ENCODE measurements around the gene EIF4E3.

The EIF4E3 gene

DNA sequence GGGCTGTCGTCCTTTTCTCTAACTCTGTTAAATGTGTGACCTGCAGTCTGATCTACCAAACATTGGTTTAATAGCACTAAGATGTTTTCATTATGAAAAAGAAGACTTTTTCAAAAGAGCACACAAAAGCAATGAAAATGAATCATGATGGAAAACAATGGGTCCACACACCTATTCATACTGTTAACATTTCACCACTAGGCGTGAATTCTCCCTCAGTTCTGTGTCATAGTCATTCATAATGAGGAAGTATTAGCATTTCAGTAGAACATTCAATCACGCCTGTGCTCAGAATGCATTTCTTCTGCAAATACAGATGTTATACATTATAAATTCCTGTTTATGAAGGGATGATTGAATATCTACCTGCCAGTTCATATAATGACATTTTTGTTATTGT, 35.9 kb downstream of the EIF4E3 start:
- no peak for DNase-seq (ENCODE audit: low spot score)

DNA sequence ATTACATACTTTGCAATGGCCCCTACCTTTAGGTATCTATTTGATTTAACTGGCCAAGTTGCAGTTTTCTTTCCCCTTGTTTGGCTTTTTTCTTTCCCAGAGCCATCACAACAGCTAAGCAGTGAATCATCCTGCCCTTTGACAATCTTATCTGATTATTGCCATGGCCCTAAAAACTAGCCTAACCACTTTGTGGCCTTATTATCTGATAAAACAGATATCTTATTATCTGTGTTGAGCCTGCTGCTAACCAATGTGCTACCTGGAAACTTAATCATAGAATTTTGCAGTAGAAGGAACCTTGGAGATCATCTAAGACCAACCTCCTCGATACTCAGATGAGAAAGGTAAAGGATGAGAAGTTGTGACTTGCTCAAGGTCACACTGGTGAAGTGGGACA, 37.1 kb downstream of the EIF4E3 start:
- no peak for DNase-seq (ENCODE audit: low spot score)

DNA sequence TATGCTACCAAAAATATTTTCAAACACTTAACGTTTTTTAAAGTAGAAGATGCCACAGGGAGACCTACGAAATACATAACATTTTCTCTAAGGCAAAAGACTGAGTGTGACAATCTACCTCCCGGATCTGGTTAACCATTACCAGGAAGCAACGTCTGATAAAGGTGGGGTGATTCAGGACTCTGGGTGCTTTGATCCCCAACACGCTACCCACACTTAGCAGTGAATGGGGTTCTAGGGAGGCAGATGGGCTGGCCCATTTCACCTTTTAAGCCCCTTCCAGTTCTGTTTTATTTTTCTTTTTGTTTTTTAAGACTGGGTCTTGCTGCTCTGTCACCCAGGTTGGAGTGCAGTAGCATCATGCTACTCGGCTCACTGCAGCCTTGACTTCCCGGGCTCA, 39.5 kb downstream of the EIF4E3 start:
- DNase-seq (ENCODE audit: low spot score), result no peak

DNA sequence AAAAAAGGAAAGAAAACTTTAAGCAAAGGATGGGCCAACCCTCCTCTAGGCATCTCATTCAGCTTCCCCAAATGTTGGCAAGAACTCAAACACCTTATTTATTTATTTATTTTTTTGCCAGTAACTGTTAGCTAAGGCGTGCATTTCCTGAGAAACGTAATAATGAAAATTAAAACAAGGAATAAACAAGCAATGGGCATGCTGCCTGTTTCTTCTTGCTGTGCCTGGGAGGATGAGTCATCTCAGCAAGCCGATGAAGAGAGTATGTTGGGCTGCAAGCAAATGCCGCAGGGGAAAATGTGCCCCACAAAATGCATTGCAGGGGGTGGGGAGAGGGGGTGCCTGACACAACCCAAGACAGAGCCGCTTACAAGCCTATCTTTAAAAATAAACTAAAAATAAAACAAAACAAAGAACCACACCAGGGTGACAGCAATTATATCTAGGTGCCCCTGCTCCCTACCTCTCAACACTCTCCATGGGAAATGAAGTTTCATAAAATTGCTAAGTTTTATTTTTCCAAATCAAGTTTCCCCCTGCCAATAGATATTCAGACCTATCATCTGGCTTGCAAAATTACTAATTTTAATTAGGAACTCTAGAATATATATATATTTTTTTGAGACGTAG, 40.3 kb downstream of the EIF4E3 start:
- peak; percentile 78 for DNase-seq (ENCODE audit: low spot score)

DNA sequence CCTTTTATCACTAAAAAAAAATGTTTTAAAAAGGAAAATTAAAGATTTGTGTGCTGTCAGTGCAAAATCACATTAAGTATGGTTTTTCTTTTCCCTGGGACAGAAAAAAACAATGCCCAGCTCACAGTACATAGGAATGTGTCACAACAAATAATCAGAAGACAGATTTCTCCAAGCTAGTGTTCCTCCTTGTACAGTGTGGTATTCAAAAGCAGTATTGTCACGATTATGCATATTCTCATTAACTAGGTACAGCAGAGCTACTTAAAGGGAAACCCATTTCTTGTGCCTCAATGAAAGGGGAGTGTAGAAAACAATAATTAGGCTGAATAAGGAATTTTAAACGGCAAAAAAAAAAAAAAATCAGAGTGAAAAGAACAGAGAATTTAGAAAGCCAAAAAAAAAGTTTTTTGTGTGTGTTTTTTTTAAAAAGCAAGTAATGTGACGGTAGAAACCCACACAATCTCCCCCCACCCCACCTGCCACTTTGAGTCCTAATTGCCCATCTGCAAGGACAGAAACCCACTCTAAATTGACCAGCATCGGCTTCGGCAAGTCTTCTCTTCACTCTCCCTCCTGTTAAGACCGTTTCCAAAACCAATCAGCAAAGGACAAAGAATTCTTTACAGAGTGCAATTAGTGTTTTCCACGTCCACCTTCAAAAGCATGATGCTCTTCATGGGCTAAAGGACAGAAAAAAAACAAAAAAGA, 41.0 kb downstream of the EIF4E3 start:
- no peak for DNase-seq (ENCODE audit: low spot score)

DNA sequence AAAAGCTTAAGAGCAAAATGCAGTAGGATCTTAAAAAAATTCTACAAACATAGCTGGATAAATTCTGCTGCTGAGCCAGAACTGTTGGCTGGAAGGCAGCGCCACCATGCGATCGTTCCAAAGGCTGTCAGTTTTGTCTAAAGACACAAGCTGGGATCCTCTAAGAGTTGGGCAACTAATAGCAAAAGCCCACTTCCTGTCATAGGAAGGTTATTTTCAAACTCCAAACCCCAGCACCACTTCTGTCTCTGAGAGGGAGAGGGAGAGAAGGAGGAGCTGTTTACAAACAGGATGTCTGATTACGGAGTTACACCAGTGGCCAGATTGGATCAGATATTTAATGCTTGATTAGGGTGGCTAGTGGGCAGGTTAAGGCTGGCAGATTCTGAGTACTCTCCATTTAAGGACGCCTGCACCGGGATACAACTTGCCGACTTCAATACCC, 44.0 kb downstream of the EIF4E3 start:
- peak; percentile 78 for DNase-seq (ENCODE audit: low spot score)

DNA sequence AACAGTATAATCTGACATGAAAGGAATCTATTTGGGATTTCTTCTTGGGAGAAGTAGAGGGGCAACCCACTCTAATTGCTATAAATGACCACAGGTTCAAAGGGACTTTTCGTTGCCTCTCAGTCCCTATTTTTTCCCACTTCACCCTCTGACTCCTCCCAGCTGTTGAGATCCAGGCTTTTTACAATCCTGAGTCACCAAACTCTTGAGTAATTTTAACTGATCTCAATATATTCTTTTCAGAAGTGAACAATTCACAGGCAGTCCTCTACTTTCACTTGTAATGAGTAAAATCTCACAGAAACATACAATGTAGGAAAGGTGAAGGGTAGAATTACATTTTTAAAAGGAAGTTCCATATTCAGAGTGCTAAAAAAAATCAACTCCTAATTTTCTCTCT, 44.6 kb downstream of the EIF4E3 start:
- peak; percentile 73 for DNase-seq (ENCODE audit: low spot score)

DNA sequence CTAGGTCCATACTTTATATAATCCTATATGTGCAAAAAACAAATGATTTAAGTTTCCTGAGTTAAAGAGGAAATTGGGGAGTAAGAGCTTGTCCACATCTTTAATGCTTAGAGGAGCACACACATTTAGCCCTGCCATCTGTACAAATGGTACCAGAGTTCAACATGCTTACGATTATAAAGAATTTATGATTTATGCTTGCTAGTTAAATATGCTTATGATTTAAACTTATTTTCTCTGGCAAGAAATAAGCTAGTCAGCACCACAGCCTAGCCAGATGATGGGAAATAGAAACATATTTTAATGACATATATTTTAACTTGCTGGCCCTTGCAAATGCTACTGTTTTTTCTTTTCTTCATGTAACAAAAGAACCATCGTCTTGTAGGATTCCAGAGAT, 48.3 kb downstream of the EIF4E3 start:
- no peak for DNase-seq (ENCODE audit: low spot score)

DNA sequence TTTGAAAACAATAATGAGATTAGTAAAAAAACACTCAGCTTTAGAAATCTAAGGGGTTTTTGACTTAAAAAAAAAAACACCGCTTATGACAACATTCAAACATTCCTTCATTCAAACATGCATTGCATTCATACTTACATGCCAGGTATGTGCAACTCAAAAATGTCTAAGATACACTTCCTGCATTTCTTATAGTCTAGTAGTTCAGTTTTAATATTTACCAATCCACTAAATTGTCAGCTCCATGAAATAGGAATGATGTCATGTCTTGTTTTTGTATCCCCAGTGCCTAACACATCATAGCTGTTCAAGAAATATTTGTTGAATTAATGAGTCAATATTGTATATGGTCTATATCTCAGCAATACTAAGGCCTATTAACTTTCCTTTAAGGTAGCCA, 51.7 kb downstream of the EIF4E3 start:
- DNase-seq (ENCODE audit: low spot score), result no peak

DNA sequence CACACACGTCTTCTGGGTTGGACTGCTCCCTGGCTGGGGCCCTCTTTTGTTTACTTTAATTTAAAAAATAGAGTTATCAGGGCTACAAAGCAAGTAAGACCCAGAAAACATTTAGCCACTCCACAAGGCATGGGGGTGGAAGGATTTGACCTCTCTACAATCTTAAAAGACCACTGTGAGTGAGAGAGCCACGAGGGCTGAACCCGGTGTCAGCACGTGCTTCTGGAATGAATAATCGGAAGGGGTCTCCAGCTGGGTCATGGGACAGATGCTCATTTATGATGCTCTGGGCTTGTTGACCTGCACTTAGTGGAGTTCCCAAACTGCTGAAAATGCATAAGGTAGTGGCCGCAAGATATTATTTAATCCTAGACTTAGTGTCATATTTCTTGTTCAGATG, 52.4 kb downstream of the EIF4E3 start:
- no peak for DNase-seq (ENCODE audit: low spot score)

DNA sequence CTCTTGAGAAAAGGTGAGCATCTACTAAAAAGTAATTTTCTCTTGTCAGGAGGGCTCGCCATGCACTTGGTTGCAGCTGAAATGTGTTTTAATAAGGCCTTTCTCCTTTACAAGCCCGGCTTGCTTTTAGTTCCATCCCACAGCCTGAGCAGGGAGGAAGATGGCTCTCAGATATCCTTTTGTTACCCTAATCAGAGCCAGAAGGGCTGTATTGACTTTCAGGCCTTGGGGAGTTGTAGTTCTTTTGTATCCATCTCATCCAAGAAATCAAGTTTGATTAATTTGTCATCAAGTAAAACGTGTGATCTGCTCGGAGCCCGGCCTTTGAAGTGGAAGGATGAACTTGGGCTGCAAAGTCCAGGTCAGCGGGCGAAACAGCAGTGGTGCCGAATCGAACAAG, 52.9 kb downstream of the EIF4E3 start:
- DNase-seq (ENCODE audit: low spot score), result no peak

DNA sequence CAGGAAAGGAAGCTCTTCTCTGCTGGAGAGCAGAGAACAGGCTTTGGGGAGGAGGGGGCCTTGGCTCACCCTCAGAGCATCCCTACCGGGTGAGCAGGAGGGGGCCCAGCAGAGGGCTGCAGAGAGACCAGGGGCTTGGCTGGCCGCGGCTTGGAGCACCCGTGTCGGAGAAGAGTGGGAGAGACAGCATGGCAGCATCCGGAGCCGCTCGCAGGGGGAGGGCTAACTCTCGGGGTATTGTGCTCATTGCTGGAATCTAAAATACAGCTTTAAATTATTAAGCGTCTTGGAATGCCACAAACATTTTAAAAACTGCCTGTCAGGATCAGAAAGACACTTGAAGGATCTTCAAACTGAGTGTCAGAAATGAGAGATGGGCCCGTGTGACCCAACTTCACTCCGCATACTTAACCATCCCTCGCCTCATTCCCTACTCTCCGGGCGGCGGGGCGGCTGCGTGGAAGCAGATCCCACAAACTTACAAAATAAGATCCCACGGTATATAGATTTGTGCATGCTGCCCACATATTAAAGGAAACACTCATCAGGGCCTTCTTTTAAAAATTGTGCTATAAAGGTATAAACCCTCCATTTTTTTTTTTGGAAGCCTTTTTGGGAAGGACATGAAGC, 53.9 kb downstream of the EIF4E3 start:
- no peak for DNase-seq (ENCODE audit: low spot score)

DNA sequence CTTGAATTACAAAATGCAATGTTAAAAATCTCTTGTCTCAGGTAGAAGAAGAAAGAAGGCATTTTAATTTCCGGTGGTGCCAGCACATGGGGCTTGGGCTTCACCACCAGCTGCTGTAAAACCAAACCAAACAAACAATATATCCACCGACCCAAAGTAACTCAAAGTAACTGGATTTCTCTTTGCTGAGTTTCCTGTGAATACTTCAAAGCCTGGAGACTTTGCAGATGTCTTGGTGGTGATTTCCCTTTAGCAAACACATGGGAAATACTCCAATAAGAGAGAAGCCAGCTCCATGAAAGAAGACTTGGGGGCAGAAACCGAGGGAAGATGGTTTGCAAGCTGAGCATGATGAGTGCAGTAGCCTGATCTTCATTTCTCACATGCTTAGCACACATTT, 62.6 kb downstream of the EIF4E3 start:
- no peak for DNase-seq (ENCODE audit: low spot score)

DNA sequence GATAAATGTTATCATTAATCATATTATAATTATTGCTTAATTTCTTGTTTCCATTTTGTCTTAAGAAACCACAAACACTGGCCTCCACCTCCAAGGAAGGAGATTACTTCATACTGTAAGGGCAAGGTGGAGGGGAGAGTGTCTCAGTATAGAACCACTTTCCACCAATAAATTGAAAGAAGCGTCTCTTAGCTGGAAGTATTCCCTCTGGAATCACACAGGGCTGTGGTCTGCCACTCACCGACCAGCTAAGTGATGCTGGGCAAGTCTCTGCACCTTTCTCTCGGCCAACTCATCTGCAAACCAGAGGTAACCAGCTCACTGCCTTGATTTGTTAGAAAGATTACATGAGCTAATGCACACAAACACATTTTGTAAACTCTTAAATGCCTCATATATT, 63.1 kb downstream of the EIF4E3 start:
- DNase-seq (ENCODE audit: low spot score), result no peak

DNA sequence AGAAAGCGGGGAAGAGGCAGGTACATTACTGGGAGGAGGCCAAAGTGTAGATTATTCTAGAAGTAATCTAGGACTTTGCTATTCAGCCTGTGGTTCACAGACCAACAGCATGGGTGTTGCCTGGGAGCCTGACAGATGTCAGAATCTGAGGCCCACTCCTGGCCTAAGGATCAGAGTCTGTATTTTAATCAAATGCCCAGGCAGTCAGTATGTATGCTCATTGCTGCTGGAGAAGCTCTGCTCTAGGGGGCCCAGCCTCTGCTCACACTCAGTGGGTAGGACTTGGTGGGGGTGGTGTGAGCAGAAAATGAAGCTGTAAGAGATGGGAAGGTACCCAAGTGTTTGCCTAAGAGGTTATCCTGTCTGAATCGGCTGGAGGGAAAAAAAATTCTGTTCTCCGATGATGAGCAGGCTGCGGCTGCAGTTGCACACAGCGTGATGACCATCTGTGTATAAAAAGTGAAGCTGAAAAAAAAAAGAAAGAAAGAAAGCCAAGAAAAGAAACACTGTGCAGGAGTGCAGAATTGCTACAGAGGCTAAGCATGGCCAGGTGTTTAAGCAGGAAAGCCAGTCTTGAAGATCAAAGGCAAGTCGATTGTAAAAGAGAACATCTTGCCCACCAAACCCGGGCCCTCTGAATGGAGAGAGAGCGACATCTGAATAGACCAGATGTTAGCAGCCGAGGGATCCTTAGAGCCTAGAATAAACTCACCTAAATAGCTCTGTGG, 65.2 kb downstream of the EIF4E3 start:
- no peak for DNase-seq (ENCODE audit: low spot score)

DNA sequence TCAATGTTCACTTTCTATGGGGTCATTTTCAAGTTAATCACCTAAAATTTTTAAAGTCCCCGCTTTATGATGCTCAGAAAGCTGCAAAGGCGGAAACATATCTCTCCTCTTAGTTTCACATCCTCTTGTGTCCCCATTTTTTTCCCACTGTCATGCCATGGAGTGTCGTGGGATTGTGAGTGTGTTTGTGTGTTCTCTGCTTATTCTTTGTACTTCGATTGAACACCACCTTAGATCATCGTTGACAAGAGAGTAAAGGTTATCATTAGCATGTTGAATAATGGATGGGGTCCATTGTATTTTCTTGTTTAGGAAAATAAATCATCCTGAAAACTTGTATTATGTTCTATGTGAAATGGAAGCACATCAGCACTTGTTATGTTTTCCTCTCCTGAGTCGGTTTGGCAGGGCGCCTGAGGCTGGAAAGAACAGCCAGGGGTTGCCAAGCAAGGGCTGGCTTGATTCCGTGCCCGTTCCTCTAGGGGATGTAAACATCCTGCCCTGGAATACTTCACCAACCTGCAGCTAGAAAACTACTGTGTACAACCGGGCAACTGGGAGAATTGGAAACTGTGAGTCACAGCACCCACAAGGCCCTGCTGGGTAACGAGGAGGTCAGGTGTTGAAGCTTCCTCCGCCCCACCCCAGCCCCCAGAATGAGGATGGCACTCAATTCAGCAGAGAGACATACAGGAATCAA, 67.2 kb downstream of the EIF4E3 start:
- no peak for DNase-seq (ENCODE audit: low spot score)

DNA sequence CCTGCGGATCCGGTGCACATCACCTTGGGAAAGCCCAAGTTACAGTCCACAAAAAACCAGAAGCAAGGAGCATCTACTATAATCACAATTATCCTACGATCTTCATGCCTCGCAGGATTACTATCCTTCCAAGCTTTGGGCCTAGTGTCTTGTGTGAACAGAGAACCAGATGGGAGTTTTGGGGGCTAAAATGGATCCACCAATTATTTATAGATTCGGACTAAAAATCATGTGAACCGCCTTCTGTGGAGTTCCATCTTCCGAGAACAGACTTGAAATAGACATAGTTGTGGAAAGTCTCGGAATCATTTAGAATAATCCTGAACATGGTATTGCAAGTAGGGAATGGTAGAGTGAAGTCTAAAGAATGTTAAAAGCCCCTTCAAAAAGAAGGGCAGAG, 70.1 kb downstream of the EIF4E3 start:
- DNase-seq (ENCODE audit: low spot score), result no peak

DNA sequence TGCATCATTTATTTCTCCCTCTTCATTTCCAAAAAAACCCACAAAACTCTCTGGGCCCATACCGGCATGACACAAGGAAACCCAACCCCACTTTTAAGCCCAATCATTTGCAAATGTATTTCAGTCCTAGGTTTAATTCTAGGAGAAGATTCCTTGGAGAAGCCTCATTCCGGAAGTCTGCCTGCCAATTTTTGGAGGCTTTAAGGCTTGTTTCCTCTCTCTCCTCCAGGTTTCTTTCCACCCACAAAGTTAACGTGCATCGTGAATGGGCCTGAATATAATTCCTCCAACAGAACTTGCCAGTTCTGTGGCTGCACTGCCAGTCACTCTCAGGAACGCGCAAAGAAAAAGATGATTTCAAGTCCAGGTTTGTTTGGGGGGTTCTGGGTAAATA, 71.8 kb downstream of the EIF4E3 start:
- DNase-seq (ENCODE audit: low spot score), result no peak

DNA sequence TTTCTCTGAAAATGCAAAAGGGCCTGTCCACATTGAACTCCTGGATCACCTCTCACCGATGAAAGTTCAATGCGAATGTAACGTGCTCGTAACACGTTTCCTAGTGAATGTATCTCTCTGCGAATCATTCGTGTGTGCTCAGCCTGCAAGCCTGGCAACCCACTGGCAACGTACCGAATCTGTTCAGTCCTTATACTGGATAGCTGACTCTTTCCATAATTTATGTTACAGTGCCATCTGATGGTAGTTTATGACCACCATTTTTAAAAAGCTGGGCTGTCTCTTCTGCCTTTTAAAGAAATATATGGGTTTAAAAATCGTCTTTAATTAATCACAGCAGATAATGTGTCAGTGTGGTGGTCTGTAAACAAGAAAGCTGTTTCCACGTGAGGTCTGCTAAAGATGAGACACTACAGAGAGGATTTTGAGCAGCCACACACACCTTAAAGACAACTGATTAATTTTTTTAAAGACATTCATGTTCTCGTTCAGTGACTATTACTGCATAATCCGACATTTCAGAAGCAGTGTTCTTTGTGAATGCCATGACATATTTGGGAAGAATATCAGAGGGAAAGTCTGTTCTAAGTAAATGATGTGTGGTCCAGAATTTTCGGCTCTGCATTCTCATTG, 72.3 kb downstream of the EIF4E3 start:
- peak; percentile 78 for DNase-seq (ENCODE audit: low spot score)

DNA sequence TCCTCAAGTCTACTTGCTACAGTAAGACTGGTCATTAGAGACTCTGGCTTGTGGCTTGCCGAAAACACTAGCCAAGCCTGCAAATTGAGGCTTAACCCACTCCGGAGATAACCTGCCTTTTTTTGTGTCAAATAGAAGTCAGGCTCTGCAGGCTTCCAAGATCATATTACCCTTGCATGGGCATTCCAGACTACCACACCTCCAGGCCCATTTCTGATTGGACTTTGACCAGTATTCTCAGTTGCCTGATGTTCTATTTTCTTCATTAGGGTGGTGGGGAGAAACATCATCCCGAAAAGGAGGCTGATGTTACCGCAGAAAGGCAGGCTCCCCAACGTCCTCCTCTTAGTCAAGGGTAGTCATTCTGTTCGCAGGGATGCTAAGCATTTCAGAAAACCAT, 73.6 kb downstream of the EIF4E3 start:
- no peak for DNase-seq (ENCODE audit: low spot score)

DNA sequence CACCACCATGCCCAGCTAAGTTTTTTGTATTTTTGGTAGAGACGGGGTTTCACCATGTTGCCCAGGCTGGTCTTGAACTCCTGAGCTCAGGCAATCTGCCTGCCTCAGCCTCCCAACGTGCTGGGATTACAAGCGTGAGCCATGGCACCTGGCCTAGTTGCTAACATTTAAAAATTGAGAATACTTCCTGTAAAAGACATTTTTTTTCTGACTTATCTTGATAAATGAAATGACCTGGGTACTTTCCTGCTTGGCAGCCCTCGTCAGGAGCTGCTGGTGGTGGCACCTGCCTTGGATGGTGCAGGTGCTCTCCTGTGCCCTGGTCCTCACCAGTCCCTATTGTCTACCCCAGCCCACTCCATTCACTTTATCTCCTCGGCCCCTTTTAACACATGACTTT, 74.8 kb downstream of the EIF4E3 start:
- no peak for DNase-seq (ENCODE audit: low spot score)

DNA sequence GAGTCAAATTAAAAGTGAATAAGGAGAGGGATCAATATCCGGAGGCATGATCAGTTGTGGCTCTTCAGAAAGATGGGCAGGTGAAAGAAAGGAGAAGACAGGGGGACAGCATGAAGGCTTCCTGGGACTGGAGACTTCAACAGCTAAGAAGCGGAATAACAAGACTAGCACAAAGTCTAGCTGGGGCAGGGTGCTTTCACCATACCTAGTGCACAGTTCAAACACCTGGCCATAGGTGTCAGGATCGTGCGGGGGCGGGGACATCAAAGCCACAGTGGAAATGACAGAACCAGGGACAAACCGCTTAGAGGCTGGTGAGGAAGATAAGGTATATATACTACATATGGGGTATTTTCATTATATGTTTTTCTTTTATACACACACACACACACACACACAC, 75.4 kb downstream of the EIF4E3 start:
- DNase-seq (ENCODE audit: low spot score), result no peak

All from GM03348 (cell line).